SU-DHL-6 (cell line): ENCODE data around the gene CRHR2.

ENCODE experiments used
- H2AFZ ChIP-seq: fragments of 200-600 bp; sonication (generic); 2 replicates; pipeline ENCODE4 v1.6.1; 2014; ENCODE audit warnings: low read depth, mild to moderate bottlenecking, moderate library complexity, mixed read lengths, antibody characterized with exemption, low read length; ENCODE audit not compliant: severe bottlenecking
- H3F3A ChIP-seq: fragments of 200-600 bp; shearing (Covaris generic); 2 replicates; pipeline ENCODE4 v1.6.0; 2016; ENCODE audit warnings: antibody characterized with exemption, mild to moderate bottlenecking; ENCODE audit not compliant: insufficient read depth
- H3K27ac ChIP-seq: fragments of 200-600 bp; sonication (generic); 2 replicates; pipeline ENCODE4 v1.5.1; 2016; ENCODE audit warnings: low read depth, mild to moderate bottlenecking, low read length, moderate library complexity, mixed read lengths
- H3K27me3 ChIP-seq: fragments of 200-600 bp; sonication (generic), shearing (Covaris generic); 2 replicates; pipeline ENCODE4 v1.6.0; 2014; ENCODE audit warnings: mild to moderate bottlenecking, low read length
- H3K36me3 ChIP-seq: fragments of 200-600 bp; sonication (generic); 2 replicates; pipeline ENCODE4 v1.6.1; 2014; ENCODE audit warnings: mild to moderate bottlenecking, low read length, mixed read lengths
- H3K4me2 ChIP-seq: fragments of 300-600, 200-600 bp; shearing (Covaris generic), sonication (generic); 2 replicates; pipeline ENCODE4 v1.6.0; 2014; ENCODE audit warnings: low read length, low read depth, mild to moderate bottlenecking; ENCODE audit not compliant: poor library complexity, severe bottlenecking
- H3K4me3 ChIP-seq: fragments of 200-600 bp; sonication (generic); 2 replicates; pipeline ENCODE4 v1.5.1; 2014; ENCODE audit warnings: antibody characterized with exemption, low read length, mild to moderate bottlenecking, mixed read lengths; ENCODE audit not compliant: insufficient read depth, poor library complexity, severe bottlenecking
- H3K79me2 ChIP-seq: fragments of 200-600 bp; sonication (generic); 2 replicates; pipeline ENCODE4 v1.6.1; 2014; ENCODE audit warnings: mild to moderate bottlenecking, low read length, moderate library complexity; ENCODE audit not compliant: insufficient read depth
- H3K9ac ChIP-seq: fragments of 200-600 bp; sonication (generic); 2 replicates; pipeline ENCODE4 v1.7.0; 2014; ENCODE audit warnings: mild to moderate bottlenecking, low read length
- H3K9me2 ChIP-seq: fragments of 200-600 bp; sonication (generic); replicated peaks from 2 replicates; pipeline ENCODE4 v1.6.1; 2014; ENCODE audit warnings: low read length; ENCODE audit not compliant: insufficient read depth
- H3K9me3 ChIP-seq: fragments of 200-600 bp; sonication (generic); 2 replicates; pipeline ENCODE4 v1.6.1; 2014; ENCODE audit warnings: low read length, mixed read lengths; ENCODE audit not compliant: insufficient read depth
- H4K20me1 ChIP-seq: fragments of 200-600 bp; sonication (generic); 2 replicates; pipeline ENCODE4 v1.6.1; 2014; ENCODE audit warnings: low read depth, mild to moderate bottlenecking, antibody characterized with exemption, low read length, moderate library complexity, mixed read lengths
- CTCF ChIP-seq: fragments of 200-600 bp; sonication (generic); IDR thresholded peaks from one replicate; pipeline ENCODE4 v1.5.1; 2017; ENCODE audit warnings: antibody characterized with exemption, mild to moderate bottlenecking, low read length, moderate library complexity; ENCODE audit not compliant: insufficient read depth, poor library complexity, severe bottlenecking
- EZH2phosphoT487 ChIP-seq: fragments of 200-600 bp; sonication (generic), shearing (Covaris generic); conservative IDR thresholded peaks from 2 replicates; pipeline ENCODE4 v1.6.1; 2018; ENCODE audit warnings: mild to moderate bottlenecking, antibody characterized with exemption, low read length, moderate library complexity, mixed read lengths

CRHR2 gene

GRCh38 chr7:30667172-30667571 is 15.1 kb downstream of the CRHR2 start:
- Histone ChIP-seq H3K79me2 (no peaks in the 10 kb centered on the region), H2AFZ (no peak overlapping the region), H3K4me3 (no peak overlapping the region), H3F3A (no peaks in the 10 kb centered on the region), H3K4me2 (no peak overlapping the region), H3K27me3 (no peaks in the 10 kb centered on the region), H3K9me2 (no peaks in the 10 kb centered on the region), H3K36me3 (no peaks in the 10 kb centered on the region), H3K27ac (no peak overlapping the region), H3K9me3 (no peaks in the 10 kb centered on the region), H4K20me1 (no peaks in the 10 kb centered on the region), H3K9ac (no peak overlapping the region)
- no peak for TF ChIP-seq CTCF
- no peak for TF ChIP-seq EZH2phosphoT487

GRCh38 chr7:30665449-30665848 is 16.8 kb downstream of the CRHR2 start:
- H3K9ac ChIP-seq = no peak overlapping the region
- no peaks in the 10 kb centered on the region for H3K36me3 ChIP-seq
- H3F3A ChIP-seq = no peaks in the 10 kb centered on the region
- H3K4me2 ChIP-seq = no peak overlapping the region
- no peak overlapping the region for H3K4me3 ChIP-seq
- H2AFZ ChIP-seq = no peak overlapping the region
- H3K9me3 ChIP-seq = no peaks in the 10 kb centered on the region
- H3K27me3 ChIP-seq = no peaks in the 10 kb centered on the region
- no peaks in the 10 kb centered on the region for H4K20me1 ChIP-seq
- no peaks in the 10 kb centered on the region for H3K9me2 ChIP-seq
- TF ChIP-seq EZH2phosphoT487 = no peak
- TF ChIP-seq CTCF = no peak
- H3K27ac ChIP-seq = no peak overlapping the region
- H3K79me2 ChIP-seq = no peaks in the 10 kb centered on the region

GRCh38 chr7:30665043-30665442 is 17.2 kb downstream of the CRHR2 start:
- Histone ChIP-seq H3K9me2 (no peaks in the 10 kb centered on the region), H3K27ac (no peak overlapping the region), H3K4me2 (no peak overlapping the region), H3K9me3 (no peaks in the 10 kb centered on the region), H2AFZ (no peak overlapping the region), H3K9ac (no peak overlapping the region), H3K36me3 (no peaks in the 10 kb centered on the region), H3K4me3 (no peak overlapping the region), H4K20me1 (no peaks in the 10 kb centered on the region), H3K27me3 (no peaks in the 10 kb centered on the region), H3K79me2 (no peaks in the 10 kb centered on the region), H3F3A (no peaks in the 10 kb centered on the region)
- TF ChIP-seq CTCF (no peak), EZH2phosphoT487 (no peak)
